Prostate gland (tissue), 2 donors: ENCODE measurements around the gene LCORL.

ENCODE experiments used
- POLR2A ChIP-seq: fragments of 450-650 bp; IDR thresholded peaks from one replicate; pipeline ENCODE4 v1.6.1; 2016; ENCODE audit warnings: antibody characterized with exemption, mild to moderate bottlenecking
- TF ChIP-seq, protein P1 (sequence below), 4 experiments: fragments of 200-600 bp in 2 of 4; fragments of 450-650 bp in 2 of 4; sonication (generic) in 2 of 4; IDR thresholded peaks; 1 replicate in 3 of 4; 2 replicates in 1 of 4; pipeline ENCODE4 v1.5.1; 2016 to 2019; ENCODE audit warnings: antibody characterized with exemption in 4 of 4, mild to moderate bottlenecking in 2 of 4, moderate library complexity in 2 of 4

DNA sequence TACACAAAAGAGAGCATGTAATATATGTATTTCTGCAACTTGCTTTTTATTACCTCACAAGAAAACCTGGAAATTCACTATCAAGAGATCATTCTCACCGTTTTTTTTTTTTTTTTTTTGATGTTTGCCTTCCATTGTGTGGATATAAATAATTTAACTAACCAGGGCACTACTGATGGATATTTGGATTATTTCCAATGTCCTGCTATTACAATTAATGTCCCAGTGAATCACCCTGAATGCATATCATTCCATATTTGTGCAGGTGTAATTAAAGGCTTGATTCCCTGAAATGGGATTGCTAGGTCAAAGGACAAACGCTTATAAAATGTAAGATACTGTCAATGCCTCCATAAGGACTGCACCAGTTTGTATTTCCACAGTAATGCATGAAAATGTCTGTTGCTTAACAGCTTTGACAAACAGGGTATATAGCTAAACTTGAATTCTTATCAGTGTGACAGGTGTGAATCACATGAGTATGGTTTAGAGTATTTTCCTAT lies 123.0 kb downstream of the LCORL start:
- TF ChIP-seq POLR2A: no peak
- TF ChIP-seq, protein P1, sequence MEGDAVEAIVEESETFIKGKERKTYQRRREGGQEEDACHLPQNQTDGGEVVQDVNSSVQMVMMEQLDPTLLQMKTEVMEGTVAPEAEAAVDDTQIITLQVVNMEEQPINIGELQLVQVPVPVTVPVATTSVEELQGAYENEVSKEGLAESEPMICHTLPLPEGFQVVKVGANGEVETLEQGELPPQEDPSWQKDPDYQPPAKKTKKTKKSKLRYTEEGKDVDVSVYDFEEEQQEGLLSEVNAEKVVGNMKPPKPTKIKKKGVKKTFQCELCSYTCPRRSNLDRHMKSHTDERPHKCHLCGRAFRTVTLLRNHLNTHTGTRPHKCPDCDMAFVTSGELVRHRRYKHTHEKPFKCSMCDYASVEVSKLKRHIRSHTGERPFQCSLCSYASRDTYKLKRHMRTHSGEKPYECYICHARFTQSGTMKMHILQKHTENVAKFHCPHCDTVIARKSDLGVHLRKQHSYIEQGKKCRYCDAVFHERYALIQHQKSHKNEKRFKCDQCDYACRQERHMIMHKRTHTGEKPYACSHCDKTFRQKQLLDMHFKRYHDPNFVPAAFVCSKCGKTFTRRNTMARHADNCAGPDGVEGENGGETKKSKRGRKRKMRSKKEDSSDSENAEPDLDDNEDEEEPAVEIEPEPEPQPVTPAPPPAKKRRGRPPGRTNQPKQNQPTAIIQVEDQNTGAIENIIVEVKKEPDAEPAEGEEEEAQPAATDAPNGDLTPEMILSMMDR (IDR thresholded peaks at IDR 0.05): no peak
